ENCODE results near the gene PHF20.
"Not testable (repeated sequence)": the region's sequence is repeated elsewhere in the genome, so short reads cannot be mapped to it uniquely, and the experiment has no call there.

The PHF20 gene

GRCh38 chr20:35959291-35959690 lies 187.5 kb downstream of the PHF20 start:
- H3K4me3 ChIP-seq (ENCODE audit: low read length in 2 of 2); H3K36me3 ChIP-seq (ENCODE audit: control insufficient read depth in 2 of 2, insufficient read depth in 2 of 2, low read length in 2 of 2); H3K27me3 ChIP-seq (ENCODE audit: control insufficient read depth in 2 of 2, insufficient read depth in 2 of 2, low read length in 2 of 2); H3K9ac ChIP-seq (ENCODE audit: low read depth in 1 of 2, low read length in 2 of 2); H3K9me3 ChIP-seq (ENCODE audit: control insufficient read depth in 2 of 2, low read length in 2 of 2); H3K4me1 ChIP-seq (ENCODE audit: control insufficient read depth in 2 of 2, insufficient read depth in 2 of 2, low read length in 2 of 2); H3K27ac ChIP-seq (ENCODE audit: low read depth in 2 of 2, low read length in 2 of 2): not testable (repeated sequence)

DNA sequence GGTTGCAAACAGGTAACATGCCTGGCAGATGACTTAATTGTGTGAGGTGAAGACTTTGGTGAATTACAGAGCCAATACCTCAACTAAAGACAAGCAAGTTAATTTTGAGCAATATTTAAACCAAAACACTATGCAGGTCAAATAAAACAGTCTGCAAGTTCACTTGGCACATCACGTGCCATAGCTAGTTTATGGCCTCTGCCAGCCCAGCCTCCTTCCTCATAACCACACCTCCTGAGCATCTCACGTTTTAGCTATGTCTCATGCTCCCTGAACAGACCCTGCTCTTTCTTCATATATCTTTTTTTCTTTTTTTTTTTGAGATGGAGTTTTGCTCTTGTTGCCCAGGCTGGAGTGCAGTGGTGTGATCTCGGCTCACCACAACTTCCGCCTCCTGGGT lies 192.1 kb downstream of the PHF20 start:
- H3K4me1 ChIP-seq (ENCODE audit: control insufficient read depth in 2 of 2, insufficient read depth in 2 of 2, low read length in 2 of 2) = no peaks in the 10 kb centered on the region
- H3K27ac ChIP-seq (ENCODE audit: low read depth in 2 of 2, low read length in 2 of 2) = no peak overlapping the region
- no peaks in the 10 kb centered on the region for H3K27me3 ChIP-seq (ENCODE audit: control insufficient read depth in 2 of 2, insufficient read depth in 2 of 2, low read length in 2 of 2)
- no peaks in the 10 kb centered on the region for H3K9me3 ChIP-seq (ENCODE audit: control insufficient read depth in 2 of 2, low read length in 2 of 2)
- no peak overlapping the region for H3K9ac ChIP-seq (ENCODE audit: low read depth in 1 of 2, low read length in 2 of 2)
- no peak overlapping the region for H3K4me3 ChIP-seq (ENCODE audit: low read length in 2 of 2)
- H3K36me3 ChIP-seq (ENCODE audit: control insufficient read depth in 2 of 2, insufficient read depth in 2 of 2, low read length in 2 of 2) = no peaks in the 10 kb centered on the region

GRCh38 chr20:35967979-35968640 lies 196.3 kb downstream of the PHF20 start, which contains the start of gene CNBD2:
Gene CNBD2 (plus strand): TSS chr20:35968590. CDS start chr20:35968763, 173 bp downstream.
- Histone ChIP-seq H3K4me3 (ENCODE audit: low read length in 2 of 2) (no peak within 1 kb of the TSS), H3K9me3 (ENCODE audit: control insufficient read depth in 2 of 2, low read length in 2 of 2) (no peaks in the 10 kb centered on the region), H3K27ac (ENCODE audit: low read depth in 2 of 2, low read length in 2 of 2) (no peak within 1 kb of the TSS), H3K27me3 (ENCODE audit: control insufficient read depth in 2 of 2, insufficient read depth in 2 of 2, low read length in 2 of 2) (no peaks in the 10 kb centered on the region), H3K4me1 (ENCODE audit: control insufficient read depth in 2 of 2, insufficient read depth in 2 of 2, low read length in 2 of 2) (no peaks in the 10 kb centered on the region), H3K36me3 (ENCODE audit: control insufficient read depth in 2 of 2, insufficient read depth in 2 of 2, low read length in 2 of 2) (no peaks in the 10 kb centered on the region), H3K9ac (ENCODE audit: low read depth in 1 of 2, low read length in 2 of 2) (no peak within 1 kb of the TSS)

DNA sequence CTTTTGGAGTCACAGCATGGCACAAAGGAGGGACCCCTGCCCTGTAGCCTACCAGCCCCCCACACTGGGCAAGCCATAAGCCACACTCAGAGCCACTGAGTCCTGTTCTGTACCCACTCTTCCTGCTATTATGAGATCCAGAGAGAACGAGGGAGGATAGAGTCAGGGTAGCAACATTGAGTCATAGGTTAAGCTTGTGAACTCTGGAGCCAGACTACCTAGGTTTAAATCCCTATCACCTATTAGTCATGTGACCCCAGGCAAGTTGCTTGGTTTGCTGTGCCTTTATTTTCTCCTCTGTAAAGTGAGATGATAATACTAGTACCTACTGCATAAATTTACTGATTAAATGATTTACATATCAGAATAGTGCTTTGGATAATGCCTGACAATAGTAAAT lies 197.1 kb downstream of the PHF20 start:
- Histone ChIP-seq H3K4me3 (ENCODE audit: low read length in 2 of 2) (no peak overlapping the region), H3K36me3 (ENCODE audit: control insufficient read depth in 2 of 2, insufficient read depth in 2 of 2, low read length in 2 of 2) (no peaks in the 10 kb centered on the region), H3K9ac (ENCODE audit: low read depth in 1 of 2, low read length in 2 of 2) (no peak overlapping the region), H3K27me3 (ENCODE audit: control insufficient read depth in 2 of 2, insufficient read depth in 2 of 2, low read length in 2 of 2) (no peaks in the 10 kb centered on the region), H3K9me3 (ENCODE audit: control insufficient read depth in 2 of 2, low read length in 2 of 2) (no peaks in the 10 kb centered on the region), H3K27ac (ENCODE audit: low read depth in 2 of 2, low read length in 2 of 2) (no peak overlapping the region), H3K4me1 (ENCODE audit: control insufficient read depth in 2 of 2, insufficient read depth in 2 of 2, low read length in 2 of 2) (no peaks in the 10 kb centered on the region)

GRCh38 chr20:35971981-35972380 lies 200.2 kb downstream of the PHF20 start:
- H3K9me3 ChIP-seq (ENCODE audit: control insufficient read depth in 2 of 2, low read length in 2 of 2) = no peaks in the 10 kb centered on the region
- H3K36me3 ChIP-seq (ENCODE audit: control insufficient read depth in 2 of 2, insufficient read depth in 2 of 2, low read length in 2 of 2) = no peaks in the 10 kb centered on the region
- H3K9ac ChIP-seq (ENCODE audit: low read depth in 1 of 2, low read length in 2 of 2) = no peak overlapping the region
- no peak overlapping the region for H3K27ac ChIP-seq (ENCODE audit: low read depth in 2 of 2, low read length in 2 of 2)
- no peaks in the 10 kb centered on the region for H3K4me1 ChIP-seq (ENCODE audit: control insufficient read depth in 2 of 2, insufficient read depth in 2 of 2, low read length in 2 of 2)
- H3K4me3 ChIP-seq (ENCODE audit: low read length in 2 of 2) = no peak overlapping the region
- H3K27me3 ChIP-seq (ENCODE audit: control insufficient read depth in 2 of 2, insufficient read depth in 2 of 2, low read length in 2 of 2) = no peaks in the 10 kb centered on the region

DNA sequence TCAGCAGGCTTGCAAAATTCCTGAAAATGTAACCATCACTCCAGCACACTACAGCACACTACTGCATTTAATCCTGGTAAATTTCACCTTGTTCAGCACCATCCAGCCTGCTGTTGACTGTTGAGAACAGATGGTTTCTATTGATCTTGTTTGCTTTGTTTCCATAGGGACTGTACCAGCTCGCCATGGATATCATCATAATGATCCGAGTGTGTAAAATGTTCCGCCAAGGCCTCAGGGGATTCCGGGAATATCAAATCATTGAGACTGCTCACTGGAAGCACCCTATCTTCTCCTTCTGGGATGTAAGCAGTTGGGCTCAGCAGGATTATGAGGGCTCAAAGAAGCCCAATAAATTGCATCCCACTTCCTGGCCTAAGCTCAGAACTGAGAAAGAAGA lies 200.6 kb downstream of the PHF20 start:
- Histone ChIP-seq H3K27me3 (ENCODE audit: control insufficient read depth in 2 of 2, insufficient read depth in 2 of 2, low read length in 2 of 2) (no peaks in the 10 kb centered on the region), H3K4me3 (ENCODE audit: low read length in 2 of 2) (no peak overlapping the region), H3K9me3 (ENCODE audit: control insufficient read depth in 2 of 2, low read length in 2 of 2) (no peaks in the 10 kb centered on the region), H3K27ac (ENCODE audit: low read depth in 2 of 2, low read length in 2 of 2) (no peak overlapping the region), H3K36me3 (ENCODE audit: control insufficient read depth in 2 of 2, insufficient read depth in 2 of 2, low read length in 2 of 2) (no peaks in the 10 kb centered on the region), H3K9ac (ENCODE audit: low read depth in 1 of 2, low read length in 2 of 2) (no peak overlapping the region), H3K4me1 (ENCODE audit: control insufficient read depth in 2 of 2, insufficient read depth in 2 of 2, low read length in 2 of 2) (no peaks in the 10 kb centered on the region)

DNA sequence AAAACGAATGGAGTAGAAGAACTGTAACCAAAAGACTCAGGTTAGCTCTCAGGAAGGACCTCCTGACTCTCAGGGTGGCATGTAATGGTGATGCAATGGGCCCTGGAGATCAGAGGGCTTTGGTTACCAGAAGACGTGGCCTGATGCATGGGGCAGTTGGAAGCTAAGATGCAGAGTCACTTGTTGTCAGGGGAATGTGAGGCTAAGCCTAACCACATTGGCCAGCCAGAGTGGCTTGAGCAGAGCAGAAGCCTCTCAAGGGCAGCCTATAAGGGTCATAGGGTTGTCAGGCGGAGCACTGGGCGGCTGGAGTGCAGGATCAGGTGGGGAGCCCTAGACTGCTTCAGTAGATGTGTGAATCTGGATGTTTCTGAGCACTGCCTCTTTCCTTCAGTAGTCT lies 202.4 kb downstream of the PHF20 start:
- H3K9me3 ChIP-seq (ENCODE audit: control insufficient read depth in 2 of 2, low read length in 2 of 2) = no peaks in the 10 kb centered on the region
- H3K27ac ChIP-seq (ENCODE audit: low read depth in 2 of 2, low read length in 2 of 2) = no peak overlapping the region

DNA sequence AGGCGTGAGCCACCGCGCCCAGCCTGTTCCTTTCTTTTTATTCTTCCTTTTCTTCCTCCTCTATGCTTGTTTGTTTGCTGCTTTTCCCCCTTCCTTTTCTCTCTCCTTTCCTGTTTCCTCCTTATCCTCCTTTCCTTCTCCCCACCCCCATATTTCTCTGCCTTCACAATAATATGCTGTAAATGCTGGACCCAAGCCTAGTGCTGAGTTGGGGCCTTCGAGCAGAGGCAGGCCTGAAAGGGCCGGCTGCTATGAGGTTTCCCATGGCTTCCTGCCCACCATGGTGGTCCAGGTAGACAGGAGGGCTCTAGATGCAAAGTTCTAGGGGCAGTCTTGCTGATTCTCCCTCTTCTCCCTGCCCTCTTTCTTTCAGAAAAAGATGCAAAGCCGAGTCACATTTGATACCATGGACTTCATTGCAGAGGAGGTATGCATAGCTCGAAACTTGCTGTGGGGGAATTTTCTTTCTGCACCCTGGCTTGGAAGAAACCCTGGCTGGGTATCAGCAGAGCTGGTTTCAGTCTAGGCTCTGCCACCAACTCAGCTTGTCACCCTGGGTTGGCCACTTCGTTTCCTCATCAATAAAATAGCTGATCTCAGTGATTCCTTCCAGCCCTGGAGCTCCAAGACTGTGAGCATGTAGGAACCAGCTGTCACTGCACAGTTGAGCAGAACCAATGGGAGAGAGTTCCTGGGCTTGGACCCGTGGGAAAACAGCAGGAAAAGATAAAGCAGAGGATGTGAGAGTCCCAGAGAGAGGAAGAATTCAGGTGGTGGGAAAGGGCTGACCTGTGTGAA lies 204.0 kb downstream of the PHF20 start:
- Histone ChIP-seq H3K4me3 (ENCODE audit: low read length in 2 of 2) (no peak overlapping the region), H3K4me1 (ENCODE audit: control insufficient read depth in 2 of 2, insufficient read depth in 2 of 2, low read length in 2 of 2) (no peaks in the 10 kb centered on the region), H3K9me3 (ENCODE audit: control insufficient read depth in 2 of 2, low read length in 2 of 2) (no peaks in the 10 kb centered on the region), H3K27ac (ENCODE audit: low read depth in 2 of 2, low read length in 2 of 2) (no peak overlapping the region), H3K9ac (ENCODE audit: low read depth in 1 of 2, low read length in 2 of 2) (no peak overlapping the region), H3K27me3 (ENCODE audit: control insufficient read depth in 2 of 2, insufficient read depth in 2 of 2, low read length in 2 of 2) (no peaks in the 10 kb centered on the region), H3K36me3 (ENCODE audit: control insufficient read depth in 2 of 2, insufficient read depth in 2 of 2, low read length in 2 of 2) (no peaks in the 10 kb centered on the region)

More for the DNA sequence above, 202.4 kb downstream of the PHF20 start:
- Histone ChIP-seq H3K4me1 (ENCODE audit: control insufficient read depth in 2 of 2, insufficient read depth in 2 of 2, low read length in 2 of 2) (no peaks in the 10 kb centered on the region), H3K9ac (ENCODE audit: low read depth in 1 of 2, low read length in 2 of 2) (no peak overlapping the region), H3K27me3 (ENCODE audit: control insufficient read depth in 2 of 2, insufficient read depth in 2 of 2, low read length in 2 of 2) (no peaks in the 10 kb centered on the region), H3K36me3 (ENCODE audit: control insufficient read depth in 2 of 2, insufficient read depth in 2 of 2, low read length in 2 of 2) (no peaks in the 10 kb centered on the region), H3K4me3 (ENCODE audit: low read length in 2 of 2) (no peak overlapping the region)

GRCh38 chr20:35978041-35978513 lies 206.3 kb downstream of the PHF20 start:
- Histone ChIP-seq H3K36me3 (ENCODE audit: control insufficient read depth in 2 of 2, insufficient read depth in 2 of 2, low read length in 2 of 2) (no peaks in the 10 kb centered on the region), H3K27me3 (ENCODE audit: control insufficient read depth in 2 of 2, insufficient read depth in 2 of 2, low read length in 2 of 2) (no peaks in the 10 kb centered on the region), H3K4me3 (ENCODE audit: low read length in 2 of 2) (no peak overlapping the region), H3K27ac (ENCODE audit: low read depth in 2 of 2, low read length in 2 of 2) (no peak overlapping the region), H3K4me1 (ENCODE audit: control insufficient read depth in 2 of 2, insufficient read depth in 2 of 2, low read length in 2 of 2) (no peaks in the 10 kb centered on the region), H3K9ac (ENCODE audit: low read depth in 1 of 2, low read length in 2 of 2) (no peak overlapping the region), H3K9me3 (ENCODE audit: control insufficient read depth in 2 of 2, low read length in 2 of 2) (no peaks in the 10 kb centered on the region)

DNA sequence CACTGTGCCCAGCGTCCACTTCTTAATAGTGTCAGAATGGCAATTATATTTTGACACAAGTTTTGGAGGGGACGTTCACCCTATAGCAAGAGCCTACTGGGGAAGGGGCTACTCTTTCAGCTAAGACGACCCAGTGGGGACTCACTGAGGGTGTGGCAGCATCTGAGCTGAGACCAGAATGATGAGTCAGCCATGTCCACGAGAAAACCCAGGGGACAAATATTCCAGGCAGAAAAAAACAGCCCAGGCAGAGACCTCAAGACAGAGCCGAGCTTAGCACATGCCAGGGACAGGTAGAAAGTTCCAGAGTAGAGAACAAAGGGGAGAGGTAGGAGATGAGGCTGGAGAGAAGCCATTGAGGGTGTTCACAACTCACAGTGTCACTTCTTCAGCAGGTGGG lies 207.7 kb downstream of the PHF20 start:
- Histone ChIP-seq H3K27me3 (ENCODE audit: control insufficient read depth in 2 of 2, insufficient read depth in 2 of 2, low read length in 2 of 2) (no peaks in the 10 kb centered on the region), H3K36me3 (ENCODE audit: control insufficient read depth in 2 of 2, insufficient read depth in 2 of 2, low read length in 2 of 2) (no peaks in the 10 kb centered on the region), H3K9me3 (ENCODE audit: control insufficient read depth in 2 of 2, low read length in 2 of 2) (no peaks in the 10 kb centered on the region), H3K4me1 (ENCODE audit: control insufficient read depth in 2 of 2, insufficient read depth in 2 of 2, low read length in 2 of 2) (no peaks in the 10 kb centered on the region), H3K4me3 (ENCODE audit: low read length in 2 of 2) (no peak overlapping the region), H3K27ac (ENCODE audit: low read depth in 2 of 2, low read length in 2 of 2) (no peak overlapping the region), H3K9ac (ENCODE audit: low read depth in 1 of 2, low read length in 2 of 2) (no peak overlapping the region)
